ENCODE measurements around the gene FBLN2. TPM values are rescaled to one million over a fixed set of nuclear protein-coding genes. Genes with fewer than 3 reads are reported as not detected.

The FBLN2 gene
- total RNA-seq, 1 experiment from 2014 or later, result 0.39 TPM

DNA sequence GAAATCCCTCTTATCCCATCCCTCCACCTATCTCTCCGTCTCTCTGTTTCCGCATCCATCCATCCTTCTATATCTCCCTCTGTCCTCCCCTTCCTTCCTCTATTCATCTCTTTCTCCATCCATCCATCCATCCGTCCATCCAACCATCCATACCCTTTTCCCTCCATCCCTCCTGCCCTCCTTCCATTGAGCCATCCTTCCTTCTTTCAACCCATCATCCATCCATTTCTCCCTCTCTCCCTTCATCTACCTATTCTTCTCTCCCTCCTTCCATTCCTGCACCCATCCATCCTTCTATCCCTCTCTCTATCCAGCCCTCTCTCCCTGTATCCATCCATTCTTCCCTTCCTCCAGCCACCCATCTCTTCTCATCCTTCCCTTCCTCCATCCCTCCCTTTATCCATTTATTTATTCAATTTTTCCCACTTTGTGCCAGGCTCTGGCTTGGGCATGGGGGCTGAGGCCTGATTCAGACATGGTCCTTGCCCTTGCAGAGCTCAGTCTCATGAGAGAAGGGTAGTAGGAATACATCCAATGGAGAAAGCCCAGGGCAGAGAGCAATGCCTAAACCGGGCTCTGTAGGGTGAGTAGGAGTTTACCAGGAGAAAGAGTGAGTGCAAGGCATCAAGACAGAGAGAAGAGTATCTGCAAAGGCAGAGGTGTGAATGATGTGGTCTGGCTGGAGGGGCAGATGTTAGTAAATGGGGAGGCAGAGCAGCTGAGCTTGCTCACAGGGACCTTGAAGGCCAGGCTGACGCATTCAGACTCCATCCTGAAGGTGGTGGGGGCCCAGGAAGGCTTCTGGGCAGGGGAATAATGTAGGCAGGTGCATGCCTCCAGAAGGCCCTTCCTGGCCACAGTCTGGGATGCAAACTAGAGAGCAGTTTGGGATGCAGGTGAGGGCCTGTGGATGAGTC is 19.5 kb upstream of the FBLN2 start (continued):
- TF ChIP-seq, protein P1, sequence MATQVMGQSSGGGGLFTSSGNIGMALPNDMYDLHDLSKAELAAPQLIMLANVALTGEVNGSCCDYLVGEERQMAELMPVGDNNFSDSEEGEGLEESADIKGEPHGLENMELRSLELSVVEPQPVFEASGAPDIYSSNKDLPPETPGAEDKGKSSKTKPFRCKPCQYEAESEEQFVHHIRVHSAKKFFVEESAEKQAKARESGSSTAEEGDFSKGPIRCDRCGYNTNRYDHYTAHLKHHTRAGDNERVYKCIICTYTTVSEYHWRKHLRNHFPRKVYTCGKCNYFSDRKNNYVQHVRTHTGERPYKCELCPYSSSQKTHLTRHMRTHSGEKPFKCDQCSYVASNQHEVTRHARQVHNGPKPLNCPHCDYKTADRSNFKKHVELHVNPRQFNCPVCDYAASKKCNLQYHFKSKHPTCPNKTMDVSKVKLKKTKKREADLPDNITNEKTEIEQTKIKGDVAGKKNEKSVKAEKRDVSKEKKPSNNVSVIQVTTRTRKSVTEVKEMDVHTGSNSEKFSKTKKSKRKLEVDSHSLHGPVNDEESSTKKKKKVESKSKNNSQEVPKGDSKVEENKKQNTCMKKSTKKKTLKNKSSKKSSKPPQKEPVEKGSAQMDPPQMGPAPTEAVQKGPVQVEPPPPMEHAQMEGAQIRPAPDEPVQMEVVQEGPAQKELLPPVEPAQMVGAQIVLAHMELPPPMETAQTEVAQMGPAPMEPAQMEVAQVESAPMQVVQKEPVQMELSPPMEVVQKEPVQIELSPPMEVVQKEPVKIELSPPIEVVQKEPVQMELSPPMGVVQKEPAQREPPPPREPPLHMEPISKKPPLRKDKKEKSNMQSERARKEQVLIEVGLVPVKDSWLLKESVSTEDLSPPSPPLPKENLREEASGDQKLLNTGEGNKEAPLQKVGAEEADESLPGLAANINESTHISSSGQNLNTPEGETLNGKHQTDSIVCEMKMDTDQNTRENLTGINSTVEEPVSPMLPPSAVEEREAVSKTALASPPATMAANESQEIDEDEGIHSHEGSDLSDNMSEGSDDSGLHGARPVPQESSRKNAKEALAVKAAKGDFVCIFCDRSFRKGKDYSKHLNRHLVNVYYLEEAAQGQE (IDR thresholded peaks at IDR 0.05; ENCODE audit: low read depth), result no peak
- TF ChIP-seq ZFX (IDR thresholded peaks at IDR 0.05), result no peak
- no peak for TF ChIP-seq SP1 (IDR thresholded peaks at IDR 0.05; ENCODE audit: low read depth)
- no peak for TF ChIP-seq SIN3A (IDR thresholded peaks at IDR 0.05; ENCODE audit: low read depth)
- no peak for TF ChIP-seq TCF7L2 (IDR thresholded peaks at IDR 0.05; ENCODE audit: borderline replicate concordance, extremely low read depth, insufficient read depth, insufficient read length)
- TF ChIP-seq EGR1 (IDR thresholded peaks at IDR 0.05; ENCODE audit: low read depth), result no peak
- TF ChIP-seq, protein P2, sequence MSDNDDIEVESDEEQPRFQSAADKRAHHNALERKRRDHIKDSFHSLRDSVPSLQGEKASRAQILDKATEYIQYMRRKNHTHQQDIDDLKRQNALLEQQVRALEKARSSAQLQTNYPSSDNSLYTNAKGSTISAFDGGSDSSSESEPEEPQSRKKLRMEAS (IDR thresholded peaks at IDR 0.05), result no peak
- TF ChIP-seq, protein P3, sequence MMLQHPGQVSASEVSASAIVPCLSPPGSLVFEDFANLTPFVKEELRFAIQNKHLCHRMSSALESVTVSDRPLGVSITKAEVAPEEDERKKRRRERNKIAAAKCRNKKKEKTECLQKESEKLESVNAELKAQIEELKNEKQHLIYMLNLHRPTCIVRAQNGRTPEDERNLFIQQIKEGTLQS (IDR thresholded peaks at IDR 0.05), result no peak

All from HCT116 (cell line).